HG03439 (cell line): ENCODE data around the gene HSPA14.
"Not testable (repeated sequence)": the region's sequence is repeated elsewhere in the genome, so short reads cannot be mapped to it uniquely, and the experiment has no call there.

Source experiments
- ATAC-seq: cut with Tn5 transposase; IDR thresholded peaks from one replicate; pipeline ENCODE4 v1.9.1; 2021; ENCODE audit warnings: mild to moderate bottlenecking, moderate library complexity; ENCODE audit not compliant: unreplicated experiment

Gene HSPA14, protein sequence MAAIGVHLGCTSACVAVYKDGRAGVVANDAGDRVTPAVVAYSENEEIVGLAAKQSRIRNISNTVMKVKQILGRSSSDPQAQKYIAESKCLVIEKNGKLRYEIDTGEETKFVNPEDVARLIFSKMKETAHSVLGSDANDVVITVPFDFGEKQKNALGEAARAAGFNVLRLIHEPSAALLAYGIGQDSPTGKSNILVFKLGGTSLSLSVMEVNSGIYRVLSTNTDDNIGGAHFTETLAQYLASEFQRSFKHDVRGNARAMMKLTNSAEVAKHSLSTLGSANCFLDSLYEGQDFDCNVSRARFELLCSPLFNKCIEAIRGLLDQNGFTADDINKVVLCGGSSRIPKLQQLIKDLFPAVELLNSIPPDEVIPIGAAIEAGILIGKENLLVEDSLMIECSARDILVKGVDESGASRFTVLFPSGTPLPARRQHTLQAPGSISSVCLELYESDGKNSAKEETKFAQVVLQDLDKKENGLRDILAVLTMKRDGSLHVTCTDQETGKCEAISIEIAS

DNA sequence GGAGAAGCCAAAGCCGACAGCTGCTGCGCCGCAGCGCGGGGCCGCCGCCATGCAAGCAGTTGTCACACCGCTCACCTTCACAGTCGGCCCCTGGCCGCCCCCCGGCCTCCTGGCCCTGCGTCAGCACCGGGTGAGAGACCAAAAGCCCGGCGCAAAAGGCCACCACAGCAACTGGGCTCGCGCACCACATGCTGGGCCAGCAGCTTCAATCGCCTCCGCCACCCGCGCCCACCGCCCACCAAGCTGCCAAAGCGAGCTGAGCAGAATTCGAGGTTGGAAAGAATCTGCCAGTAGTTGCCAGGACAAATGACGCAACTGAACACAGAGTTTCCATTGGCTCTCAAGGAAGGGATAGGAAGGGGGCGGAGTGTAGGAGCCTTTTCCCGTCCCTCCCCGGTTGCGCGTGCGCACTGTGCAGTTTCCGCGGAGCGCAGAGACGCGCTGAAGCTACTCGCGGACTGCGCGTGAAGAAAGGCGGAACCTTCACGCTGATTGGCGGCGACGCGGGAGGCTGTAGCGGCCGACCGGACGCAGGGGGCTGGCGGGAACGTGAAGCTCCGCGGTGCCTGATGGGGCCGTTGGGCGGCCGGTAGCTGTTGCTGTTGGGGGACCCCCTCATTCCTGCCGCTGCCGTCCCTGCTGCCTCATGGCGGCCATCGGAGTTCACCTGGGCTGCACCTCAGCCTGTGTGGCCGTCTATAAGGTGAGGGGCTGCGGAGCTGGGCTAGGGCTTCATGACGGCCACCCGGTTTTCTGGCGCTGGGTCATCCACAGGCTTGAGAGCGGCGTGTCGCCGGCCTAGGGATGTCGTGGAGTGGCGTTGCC lies at the start of gene HSPA14, which contains the start of the genes CDNF and MSANTD7:
Gene HSPA14 (plus strand): TSS at position 550 of the 825 bp plus-strand sequence. CDS start 97 bp downstream, at position 647.
Gene CDNF (minus strand): TSS at position 281 of the 825 bp plus-strand sequence. CDS start 91 bp downstream, at position 190.
Gene MSANTD7 (plus strand): TSS at position 550 of the 825 bp plus-strand sequence. CDS start 3,979 bp downstream, outside the sequence.
- peak; percentile 87 for ATAC-seq

DNA sequence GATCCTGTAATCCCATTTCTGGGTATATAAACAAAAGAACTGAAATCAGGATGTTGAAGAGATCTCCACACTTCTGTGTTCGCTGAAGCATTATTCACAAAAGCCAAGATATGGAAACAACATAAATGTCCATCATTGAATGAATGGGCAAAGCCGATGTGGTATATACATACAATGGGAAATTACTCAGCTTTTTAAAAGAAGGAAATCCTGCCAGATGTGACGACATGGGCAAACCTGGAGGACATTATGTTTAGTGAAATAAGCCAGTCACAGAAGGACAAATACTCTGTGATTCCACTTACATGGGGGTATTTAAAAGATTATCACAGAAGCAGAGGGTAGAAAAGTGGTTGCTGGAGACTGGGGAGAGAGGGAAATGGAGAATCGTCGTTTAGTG lies 39.5 kb upstream of the HSPA14 start:
- ATAC-seq = no peak

DNA sequence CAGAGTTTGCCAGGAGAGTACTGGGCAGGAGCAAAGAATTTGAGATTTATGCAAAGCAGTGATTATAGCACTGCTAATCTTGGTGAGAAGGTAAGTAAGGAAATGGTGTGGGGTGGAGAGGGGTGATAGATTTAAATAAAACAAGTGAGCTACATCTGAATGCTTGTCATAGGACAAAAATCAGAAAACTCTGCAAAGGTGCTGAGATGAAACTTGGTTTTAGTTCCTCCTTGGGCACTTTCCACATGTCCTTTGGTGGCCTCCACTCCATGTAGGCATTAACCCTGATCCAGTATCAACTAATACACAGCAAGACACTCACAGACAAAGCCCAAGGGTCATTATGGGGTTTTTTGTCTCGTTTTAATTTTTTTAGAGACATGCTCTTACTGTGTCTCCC lies 37.7 kb upstream of the HSPA14 start:
- no peak for ATAC-seq

DNA sequence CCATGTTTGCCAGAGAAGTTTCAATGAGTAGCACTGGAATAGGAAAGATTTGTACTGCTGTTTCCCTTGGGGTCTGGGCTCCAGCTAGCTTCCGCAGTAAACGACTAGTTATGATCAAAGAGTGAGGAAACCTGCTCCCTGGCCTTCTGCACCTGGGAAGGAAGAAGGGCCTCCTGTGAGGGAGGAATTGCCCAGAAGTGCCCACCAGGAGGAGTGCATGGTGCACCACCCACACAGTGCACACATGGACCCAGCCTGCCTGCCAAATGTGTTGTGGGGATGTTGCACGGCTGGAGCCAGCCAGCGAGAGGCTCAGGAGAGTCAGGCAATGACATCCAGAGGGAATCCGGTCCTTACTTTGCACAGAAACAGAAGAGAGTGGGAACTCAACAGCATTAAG lies 36.4 kb upstream of the HSPA14 start:
- no peak for ATAC-seq

DNA sequence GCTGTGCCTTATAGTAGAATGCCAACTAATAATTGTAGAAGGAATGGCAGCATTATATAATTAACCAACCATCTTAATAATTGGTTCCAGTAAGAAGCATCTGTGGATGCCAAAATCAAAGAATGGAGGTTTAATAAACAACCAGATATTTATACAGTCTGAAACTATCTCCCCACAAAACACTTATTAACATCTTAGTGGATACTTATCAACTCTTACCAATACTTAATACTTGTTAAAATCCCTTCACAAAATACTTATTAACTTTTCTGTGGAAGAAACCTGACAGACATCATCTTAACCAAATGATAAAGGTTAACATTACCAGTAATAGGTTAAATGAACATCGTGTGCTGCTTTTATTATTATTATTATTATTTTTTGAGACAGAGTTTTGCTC lies 34.3 kb upstream of the HSPA14 start:
- no peak for ATAC-seq

DNA sequence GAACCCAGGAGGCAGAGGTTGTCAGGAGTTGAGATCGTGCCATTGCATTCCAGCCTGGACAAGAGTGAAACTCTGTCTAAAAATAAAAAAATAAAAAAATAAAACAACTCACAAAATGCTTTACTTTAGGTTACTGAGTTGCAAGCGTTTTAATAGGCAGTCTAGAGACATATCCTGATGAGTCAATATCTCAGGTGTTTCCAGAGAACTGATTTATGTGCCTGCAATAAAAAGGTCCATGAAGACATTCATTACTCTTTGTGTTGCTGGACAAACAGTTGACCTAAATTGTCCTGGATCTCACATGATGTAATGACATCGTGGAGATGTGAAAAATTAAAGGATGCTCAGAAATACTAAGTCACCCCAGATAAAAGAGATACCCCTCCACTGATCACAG lies 31.8 kb upstream of the HSPA14 start:
- ATAC-seq = no peak

DNA sequence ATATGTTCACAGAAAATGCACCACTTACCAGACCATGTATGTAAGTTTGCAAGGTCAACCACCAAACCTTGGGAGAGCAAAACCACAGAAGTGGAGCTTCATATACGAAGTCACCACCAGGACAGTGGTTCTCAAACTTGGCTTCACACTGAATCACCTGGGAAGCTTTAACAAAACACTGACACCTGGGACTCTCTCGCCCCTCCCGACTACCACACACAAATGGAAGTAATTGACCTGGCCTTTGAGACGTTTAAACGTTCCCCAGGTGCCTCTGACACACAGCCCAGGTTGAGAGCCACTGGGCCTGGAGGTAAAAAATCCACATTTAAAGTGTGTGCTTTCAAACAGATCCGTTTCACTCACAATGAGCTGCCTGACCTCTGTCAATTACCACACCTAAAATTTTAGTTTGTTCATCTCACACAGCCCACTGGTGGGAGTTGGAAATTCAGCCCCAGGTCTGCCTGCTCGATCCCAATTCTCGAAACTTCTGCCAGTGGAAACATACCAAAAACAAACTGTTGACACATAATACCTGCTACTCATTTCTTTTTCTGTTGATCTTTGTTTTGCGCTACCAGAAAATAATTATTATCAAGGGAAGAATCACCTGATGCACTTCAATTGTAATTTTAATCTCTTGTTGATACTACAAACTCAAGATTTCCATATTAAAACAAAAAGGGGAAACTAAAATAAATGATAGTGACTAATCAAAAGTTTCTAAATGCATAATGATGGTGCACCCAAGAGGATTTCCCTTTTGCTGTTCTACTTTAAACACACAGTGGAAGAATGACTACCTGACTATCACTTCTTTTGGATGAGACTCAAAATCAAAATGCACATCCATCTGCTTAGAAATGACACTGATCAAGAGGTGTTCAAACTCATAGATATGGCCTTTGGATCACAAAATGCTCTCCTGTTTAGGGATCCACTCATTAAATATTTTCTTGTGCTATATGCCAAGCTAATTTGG lies 26.8 kb upstream of the HSPA14 start:
- no peak for ATAC-seq

DNA sequence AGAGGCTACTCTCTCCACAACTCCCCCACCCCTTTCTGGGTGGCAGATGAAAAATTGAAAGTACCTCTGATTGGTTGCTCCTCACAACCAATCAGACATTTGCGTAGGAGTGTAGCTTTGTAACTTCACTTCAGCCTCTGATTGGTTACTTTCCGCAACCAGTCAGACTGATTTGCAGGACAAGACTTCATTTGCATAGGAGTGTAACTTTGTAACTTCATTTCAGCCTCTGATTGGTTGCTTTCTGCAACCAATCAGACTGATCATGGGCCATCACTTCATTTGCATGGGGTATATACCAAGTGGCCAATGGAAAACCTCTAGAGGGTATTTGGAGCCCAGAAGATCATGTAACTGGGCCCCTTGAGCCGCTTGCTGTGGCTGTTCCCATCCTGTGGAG lies 25.8 kb upstream of the HSPA14 start:
- ATAC-seq = no peak

DNA sequence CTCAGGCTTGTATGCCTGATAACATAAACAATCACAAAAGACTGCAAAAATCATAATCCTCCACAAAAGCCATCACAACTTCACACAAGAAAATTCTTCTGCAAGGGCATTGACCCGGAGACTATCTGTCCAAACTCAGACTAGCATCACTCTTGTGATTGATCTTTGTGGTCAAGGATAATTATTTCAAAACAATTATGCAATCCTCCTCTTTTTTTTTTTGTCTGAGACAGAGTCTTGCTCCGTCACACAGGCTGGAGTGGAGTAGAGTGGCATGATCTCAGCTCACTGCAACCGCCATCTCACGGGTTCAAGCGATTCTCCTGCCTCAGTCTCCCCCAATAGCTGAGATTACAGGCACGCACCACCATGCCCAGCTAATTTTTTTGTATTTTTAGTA lies 22.4 kb upstream of the HSPA14 start:
- no peak for ATAC-seq

DNA sequence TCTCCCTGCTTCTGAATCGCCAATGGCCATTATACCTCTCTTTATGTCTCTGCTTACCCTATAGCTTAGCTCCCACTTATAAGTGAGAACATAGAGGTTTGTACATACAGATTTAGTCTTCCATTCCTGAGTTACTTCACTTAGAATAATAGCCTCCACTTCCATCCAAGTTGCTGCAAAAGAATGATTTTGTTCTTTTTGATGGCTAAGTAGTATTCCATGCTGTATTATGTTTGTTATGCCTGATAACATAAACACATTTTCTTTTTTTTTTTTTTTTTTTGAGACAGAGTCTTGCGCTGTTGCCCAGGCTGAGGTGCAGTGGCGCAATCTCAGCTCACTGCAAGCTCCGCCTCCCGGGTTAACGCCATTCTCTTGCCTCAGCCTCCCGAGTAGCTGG lies 21.4 kb upstream of the HSPA14 start:
- not testable (repeated sequence) for ATAC-seq

DNA sequence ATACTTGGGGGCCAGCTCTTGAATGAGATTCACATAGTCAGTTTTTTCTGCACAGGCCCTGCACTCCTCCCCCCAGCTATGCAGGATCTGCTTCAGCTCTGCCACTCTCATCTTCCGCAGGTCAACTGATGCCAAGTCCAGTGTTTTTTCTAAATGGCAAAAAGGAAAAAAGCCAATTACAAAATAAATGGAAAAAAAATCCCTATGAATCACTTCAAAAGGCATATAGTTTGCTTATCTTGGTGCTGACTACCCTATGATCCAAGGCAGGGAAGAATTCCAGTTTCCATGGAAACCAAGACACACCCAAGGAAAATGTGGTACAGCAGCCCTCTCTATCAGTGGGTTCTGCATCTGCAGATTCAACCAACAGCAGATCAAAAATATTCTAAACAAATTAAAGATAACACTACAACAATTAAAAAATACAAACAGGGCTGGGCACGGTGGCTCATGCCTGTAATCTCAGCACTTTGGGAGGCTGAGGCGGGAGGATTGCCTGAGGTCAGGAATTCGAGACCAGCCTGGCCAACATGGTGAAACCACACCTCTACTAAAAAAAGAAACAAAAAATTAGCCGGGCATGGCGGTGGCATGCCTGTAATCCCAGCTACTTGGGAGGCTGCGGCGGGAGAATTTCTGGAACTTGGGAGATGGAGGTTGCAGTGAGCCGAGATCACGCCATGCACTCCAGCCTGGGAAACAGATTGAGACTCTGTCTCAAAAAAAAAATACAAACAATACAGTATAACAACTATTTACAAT lies 17.9 kb upstream of the HSPA14 start:
- no peak for ATAC-seq

DNA sequence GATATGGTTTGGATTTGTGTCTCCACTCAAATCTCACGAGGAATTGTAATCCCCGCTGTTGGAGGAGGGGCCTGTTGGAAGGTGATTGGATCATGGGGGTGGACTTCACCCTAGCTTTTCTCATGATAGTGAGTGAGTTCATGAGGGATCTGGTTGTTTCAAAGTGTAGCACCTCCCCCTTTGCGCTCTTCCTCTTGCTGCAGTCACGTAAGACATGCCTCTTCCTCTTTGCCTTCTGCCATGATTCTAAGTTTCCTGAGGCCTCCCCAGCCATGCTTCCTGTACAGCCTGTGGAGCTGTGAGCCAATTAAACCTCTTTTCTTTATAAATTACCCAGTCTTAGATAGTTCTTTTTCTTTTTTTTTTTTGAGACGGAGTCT lies 17.3 kb upstream of the HSPA14 start:
- no peak for ATAC-seq

DNA sequence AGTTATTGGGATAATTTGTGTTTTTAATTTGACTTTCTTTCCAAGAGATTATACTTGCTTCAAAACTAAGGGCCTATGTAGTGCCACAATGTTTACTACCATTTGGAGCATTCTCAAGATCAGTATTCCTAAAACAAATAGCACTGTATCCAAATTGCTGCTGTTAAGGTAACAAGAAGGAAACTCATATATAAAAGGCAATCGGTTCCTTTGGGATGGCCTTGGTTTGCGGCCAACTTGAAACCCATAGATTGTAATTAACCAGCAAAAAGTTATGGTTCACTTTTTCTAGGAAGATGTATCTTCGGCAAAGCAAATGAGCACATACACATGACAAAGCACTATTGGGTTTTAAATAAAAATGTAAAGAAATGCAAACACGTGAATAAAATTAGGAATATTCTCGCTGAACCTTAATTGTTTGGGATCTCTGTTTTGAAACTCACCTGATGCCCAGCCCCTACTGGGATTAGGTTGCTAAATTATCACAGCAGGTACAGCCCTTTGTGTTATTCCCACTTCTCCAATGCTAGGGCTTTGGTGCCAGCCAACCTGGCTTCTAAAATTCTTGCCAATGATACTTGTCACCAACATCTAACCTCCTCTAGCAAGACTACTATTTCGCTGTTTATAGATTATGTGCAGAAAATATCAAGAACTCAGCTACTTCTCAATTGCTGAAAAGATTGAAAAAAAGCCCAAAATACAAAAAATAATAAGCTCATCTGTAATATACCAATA lies 16.3 kb upstream of the HSPA14 start:
- ATAC-seq = no peak

DNA sequence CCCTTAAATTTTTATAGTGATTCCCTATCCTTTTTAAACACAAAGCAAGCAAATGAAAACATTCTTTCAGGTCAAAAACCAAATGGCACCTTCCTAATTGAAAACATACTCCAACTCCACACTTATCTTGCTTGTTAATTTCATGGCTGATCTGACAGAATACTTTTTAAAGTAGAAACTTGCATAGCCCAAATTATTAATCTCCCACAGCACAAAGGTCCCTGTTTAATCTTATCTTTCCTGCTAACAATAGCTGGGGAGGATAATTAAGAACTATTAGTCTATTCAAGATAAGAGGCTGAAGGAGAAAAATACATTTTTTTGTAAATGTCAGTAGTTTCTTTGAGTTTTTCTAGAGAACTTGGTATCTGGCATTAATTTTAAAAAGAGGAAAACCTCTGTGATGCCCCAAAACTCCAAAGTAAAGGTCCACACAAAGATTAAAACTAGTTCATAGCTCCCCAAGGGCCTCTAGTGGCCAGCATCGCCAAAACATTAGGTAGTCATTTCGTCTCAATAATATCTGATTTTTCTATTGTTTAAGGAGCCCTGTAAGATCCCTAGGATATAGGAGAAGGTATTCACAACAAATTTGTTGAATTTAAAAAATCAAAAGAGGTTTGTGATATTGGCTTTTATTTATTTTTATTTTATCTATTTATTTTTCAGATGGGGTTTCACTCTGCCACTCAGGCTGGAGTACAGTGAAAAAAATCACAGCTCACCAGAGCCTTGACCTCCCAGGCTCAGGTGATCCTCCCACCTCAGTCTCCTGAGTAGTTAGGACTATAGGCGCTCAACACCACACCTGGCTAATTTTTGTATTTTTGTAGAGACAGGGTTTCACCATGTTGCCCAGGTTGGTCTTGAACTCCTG lies 15.0 kb upstream of the HSPA14 start:
- ATAC-seq = no peak

DNA sequence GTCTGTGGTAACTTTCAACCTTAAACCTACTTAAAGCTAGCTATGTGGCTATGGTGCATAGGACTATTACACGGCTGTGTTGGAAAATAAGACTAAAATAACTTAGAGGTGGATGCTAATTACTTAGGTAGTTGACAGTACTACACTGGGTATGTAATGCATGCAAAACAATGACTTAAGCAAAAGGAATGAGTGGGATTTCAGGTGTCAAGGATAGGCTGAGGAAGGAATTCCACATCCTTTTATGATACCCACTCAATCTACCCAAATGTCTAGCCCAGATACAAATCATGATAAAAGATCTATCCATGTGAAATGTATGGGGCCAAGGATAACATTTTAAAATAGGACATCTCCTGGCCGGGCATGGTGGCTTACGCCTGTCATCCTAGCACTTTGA lies 14.1 kb upstream of the HSPA14 start:
- ATAC-seq = no peak

DNA sequence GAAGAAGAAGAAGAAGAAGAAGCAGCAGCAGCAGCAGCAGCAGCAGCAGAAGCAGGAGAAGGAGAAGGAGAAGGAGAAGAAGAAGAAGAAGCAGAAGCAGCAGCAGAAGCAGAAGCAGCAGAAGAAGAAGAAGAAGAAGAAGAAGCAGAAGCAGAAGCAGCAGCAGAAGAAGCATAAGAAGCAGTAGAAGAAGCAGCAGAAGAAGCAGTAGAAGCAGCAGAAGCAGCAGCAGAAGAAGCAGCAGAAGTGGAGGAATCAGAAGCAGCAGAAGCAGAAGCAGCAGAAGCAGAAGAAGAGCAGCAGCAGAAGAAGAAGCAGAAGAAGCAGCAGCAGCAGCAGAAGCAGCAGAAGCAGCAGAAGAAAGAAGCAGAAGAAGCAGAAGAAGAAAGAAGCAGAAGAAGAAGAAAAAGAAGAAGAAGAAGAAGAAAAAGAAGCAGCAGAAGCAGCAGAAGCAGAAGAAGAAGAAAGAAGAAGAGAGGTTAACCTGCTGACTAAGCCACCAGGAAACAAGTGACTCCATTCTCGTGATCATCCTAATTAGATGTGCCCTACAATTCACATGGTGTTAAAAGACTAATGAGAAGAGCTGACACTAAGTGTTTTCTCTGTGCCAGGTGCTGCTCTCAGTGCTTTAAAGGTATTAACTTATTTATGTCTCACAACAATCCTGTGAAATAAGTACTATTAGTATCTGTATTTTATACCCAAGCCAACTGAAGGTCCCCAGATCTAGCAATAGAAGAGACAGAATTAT lies 11.9 kb upstream of the HSPA14 start:
- no peak for ATAC-seq

DNA sequence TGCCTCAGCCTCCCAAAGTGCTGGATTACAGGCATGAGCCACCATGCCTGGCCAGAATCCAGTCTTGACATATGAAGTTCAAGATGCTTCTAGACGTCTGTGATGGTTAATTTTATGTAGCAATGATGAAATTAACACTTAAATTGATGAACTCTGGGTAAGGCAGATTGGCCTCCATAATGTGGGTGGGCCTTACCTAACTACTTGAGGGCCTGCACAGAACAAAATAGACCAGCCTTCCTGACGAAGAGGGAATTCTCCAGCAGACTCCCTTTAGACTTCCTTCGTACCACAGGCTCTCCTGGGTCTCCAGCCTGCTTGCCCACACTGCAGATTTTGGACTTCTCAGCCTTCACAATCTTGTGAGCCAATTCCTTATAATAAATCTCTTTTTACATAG lies 5.0 kb upstream of the HSPA14 start:
- no peak for ATAC-seq
